Astrocyte of the cerebellum (primary cell): Measurements from ENCODE around the gene CLIC2.

Source experiments
- DNase-seq: peaks from one replicate; pipeline ENCODE4 v3.0.0-alpha.2; 2011; ENCODE audit warnings: low read depth
- H3K4me3 ChIP-seq: 2 replicates; pipeline ENCODE4 v1.5.1; 2011; ENCODE audit warnings: mild to moderate bottlenecking, low read depth, low read length, moderate library complexity
- in situ Hi-C: cut with HindIII; loops from 2 replicates; pipeline ENCODE4 v1.10.0; 2017; ENCODE audit warnings: low sequenced_read_pairs
- TF ChIP-seq, protein P1 (sequence below): IDR thresholded peaks from 2 replicates; pipeline ENCODE4 v1.5.1; 2012; ENCODE audit warnings: low read length, low read depth, moderate library complexity, mild to moderate bottlenecking; ENCODE audit errors: missing control alignments

Gene CLIC2

DNA sequence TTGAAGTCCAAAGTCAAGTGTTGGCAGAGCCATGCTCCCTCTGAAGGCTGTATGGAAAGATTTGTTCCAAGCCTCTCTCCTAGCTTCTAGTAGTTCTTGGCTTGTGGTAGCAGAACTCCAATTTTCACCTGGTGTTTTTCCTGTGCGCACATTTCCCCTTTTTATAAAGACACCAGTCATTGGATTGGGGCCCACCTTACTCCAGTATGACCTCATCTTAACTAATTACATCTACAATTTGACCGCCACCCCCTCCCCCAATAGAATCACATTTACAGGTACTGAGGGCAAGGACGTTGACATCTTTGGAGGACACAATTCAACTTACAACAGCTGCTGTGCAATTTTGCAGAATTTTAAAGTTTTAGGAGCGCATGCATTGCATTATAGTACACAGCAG, 86.9 kb downstream of the CLIC2 start:
- in situ Hi-C loops = no loop called here
- DNase-seq = no peak
- H3K4me3 ChIP-seq = no peak overlapping the region
- TF ChIP-seq, protein P1, sequence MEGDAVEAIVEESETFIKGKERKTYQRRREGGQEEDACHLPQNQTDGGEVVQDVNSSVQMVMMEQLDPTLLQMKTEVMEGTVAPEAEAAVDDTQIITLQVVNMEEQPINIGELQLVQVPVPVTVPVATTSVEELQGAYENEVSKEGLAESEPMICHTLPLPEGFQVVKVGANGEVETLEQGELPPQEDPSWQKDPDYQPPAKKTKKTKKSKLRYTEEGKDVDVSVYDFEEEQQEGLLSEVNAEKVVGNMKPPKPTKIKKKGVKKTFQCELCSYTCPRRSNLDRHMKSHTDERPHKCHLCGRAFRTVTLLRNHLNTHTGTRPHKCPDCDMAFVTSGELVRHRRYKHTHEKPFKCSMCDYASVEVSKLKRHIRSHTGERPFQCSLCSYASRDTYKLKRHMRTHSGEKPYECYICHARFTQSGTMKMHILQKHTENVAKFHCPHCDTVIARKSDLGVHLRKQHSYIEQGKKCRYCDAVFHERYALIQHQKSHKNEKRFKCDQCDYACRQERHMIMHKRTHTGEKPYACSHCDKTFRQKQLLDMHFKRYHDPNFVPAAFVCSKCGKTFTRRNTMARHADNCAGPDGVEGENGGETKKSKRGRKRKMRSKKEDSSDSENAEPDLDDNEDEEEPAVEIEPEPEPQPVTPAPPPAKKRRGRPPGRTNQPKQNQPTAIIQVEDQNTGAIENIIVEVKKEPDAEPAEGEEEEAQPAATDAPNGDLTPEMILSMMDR = no peak

DNA sequence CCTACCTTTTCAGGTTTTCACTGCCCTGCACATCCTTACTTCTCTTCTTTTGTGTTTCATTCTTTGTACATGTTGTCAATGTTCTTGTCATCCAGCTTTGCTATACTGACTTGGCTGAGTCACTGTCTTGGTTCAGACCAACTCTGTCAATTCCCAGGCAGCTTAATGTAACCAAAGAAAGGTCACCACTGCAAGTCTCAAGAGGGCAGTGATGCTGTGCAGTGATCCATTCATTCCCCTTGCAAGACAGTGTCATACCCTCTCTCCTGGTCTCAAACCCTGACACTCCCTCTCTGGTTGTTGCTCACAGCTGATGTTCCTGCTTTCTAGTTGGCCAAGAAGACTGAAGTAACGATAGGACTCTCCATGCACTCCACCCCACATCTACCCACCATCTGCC, 87.7 kb downstream of the CLIC2 start:
- DNase-seq = no peak
- no peak overlapping the region for H3K4me3 ChIP-seq
- in situ Hi-C loops = no loop called here
- TF ChIP-seq, protein P1 = no peak

DNA sequence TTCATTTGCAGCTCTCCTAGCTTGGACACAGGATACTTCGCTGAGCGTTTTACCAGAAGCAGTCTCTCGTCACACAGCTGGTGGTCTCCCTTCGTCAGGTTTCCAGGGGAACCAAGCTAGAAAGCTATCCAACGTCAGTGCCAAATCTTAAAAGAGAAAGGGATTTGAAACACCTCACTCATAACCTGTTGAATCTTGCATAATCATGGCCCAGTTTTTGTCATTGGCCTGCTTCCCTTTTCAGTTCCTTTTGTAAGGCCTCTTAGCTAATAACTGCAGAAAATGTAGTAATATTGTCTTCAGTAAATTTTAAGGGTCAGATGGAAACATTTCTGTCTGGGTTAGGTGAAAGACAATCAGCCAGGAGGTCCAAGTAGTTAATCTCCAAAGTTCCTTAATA, 92.1 kb downstream of the CLIC2 start:
- no peak for DNase-seq
- no peak overlapping the region for H3K4me3 ChIP-seq
- TF ChIP-seq, protein P1 = no peak
- in situ Hi-C loops = no loop called here

DNA sequence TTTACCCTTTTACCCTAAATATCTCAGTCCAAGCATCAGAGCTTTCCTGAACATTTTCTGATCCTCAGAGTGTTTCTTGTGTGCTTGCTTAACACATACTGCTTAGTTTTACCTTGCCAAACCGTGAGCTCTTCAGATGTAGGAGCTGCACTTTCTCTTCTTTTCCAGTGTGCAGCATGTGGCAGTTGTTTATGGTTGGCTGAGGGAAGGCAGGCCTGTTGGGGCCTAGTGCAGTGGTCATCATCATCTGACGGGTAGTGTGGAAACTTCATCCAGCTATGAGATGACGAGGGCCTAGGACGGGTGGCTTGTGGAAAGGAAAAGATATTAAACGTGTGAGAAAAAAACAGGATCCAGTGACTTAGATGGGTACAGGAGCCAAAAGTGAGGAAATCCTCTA, 96.7 kb downstream of the CLIC2 start:
- no peak for DNase-seq
- TF ChIP-seq, protein P1 = no peak
- H3K4me3 ChIP-seq = no peak overlapping the region
- in situ Hi-C loops = no loop called here

DNA sequence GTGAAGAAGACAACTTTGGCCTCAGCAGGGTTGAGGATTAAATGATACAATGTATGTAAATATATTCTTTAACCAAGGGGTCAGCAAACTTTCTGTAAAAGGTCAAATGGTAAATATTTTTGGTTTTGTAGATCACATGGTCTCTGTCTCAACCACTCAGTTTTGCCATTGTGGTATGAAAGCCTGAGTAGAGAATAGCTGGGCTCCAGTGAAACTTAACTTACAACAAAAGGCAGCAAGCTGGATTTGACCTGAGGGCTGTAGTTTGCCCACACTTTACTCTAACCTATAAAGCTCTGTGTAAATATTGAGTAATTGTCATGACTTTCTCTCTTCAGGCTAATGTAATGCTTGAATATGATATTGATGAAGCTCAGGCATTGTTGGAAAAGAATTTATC, 98.5 kb downstream of the CLIC2 start:
- in situ Hi-C loops = no loop called here
- no peak for DNase-seq
- TF ChIP-seq, protein P1 = no peak
- H3K4me3 ChIP-seq = no peak overlapping the region

DNA sequence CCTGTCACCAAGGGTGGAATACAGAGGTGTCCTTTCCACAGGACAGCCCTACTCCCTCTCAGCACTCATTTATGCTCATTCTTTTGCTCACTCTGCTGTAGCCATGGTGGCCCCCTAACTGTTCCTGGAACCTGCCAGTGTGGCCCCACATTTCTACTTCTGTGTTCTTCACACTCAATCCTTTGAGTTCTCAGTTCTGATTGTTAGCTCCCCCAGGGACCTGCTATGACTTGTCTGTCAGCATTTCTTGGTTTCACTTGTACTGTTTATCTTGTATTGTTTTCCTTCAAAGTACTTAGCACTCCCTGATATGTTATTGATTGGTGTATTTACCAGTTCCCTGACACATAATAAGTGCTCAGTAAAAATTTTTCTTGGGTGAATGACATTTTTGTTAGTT, 103.3 kb downstream of the CLIC2 start:
- in situ Hi-C loops = no loop called here
- TF ChIP-seq, protein P1 = no peak
- no peak overlapping the region for H3K4me3 ChIP-seq
- no peak for DNase-seq
